ENCODE data around the gene LMO4.

- no peak for TF ChIP-seq CTCF (IDR thresholded peaks at IDR 0.05; ENCODE audit: low read length)
- no peak for TF ChIP-seq EZH2 (optimal IDR thresholded peaks at IDR 0.05; ENCODE audit: low read depth, low read length)
Observed at GRCh38 chr1:87329051-87329525, 408 bp downstream of the LMO4 start.

Data from MM.1S (cell line).